HL-60 (cell line): ENCODE data around the gene IPO11.

ENCODE experiments used
- CTCF ChIP-seq: IDR thresholded peaks from one replicate; pipeline ENCODE4 v1.5.1; 2011; ENCODE audit warnings: low read length, control low read depth, inconsistent platforms; ENCODE audit not compliant: insufficient read depth
- GABPA ChIP-seq: IDR thresholded peaks from 2 replicates; pipeline ENCODE4 v1.6.1; 2012; ENCODE audit warnings: low read depth

- no peak for TF ChIP-seq GABPA
- no peak for TF ChIP-seq CTCF
Observed at GRCh38 chr5:62419609-62420008, 7.0 kb downstream of the IPO11 start.
